Astrocyte (in vitro differentiated cells and primary cell): Measurements from ENCODE around the gene IWS1. TPM values are rescaled to one million over a fixed set of nuclear protein-coding genes. Genes with fewer than 3 reads are reported as not detected.

Experiments used
- DNase-seq: peaks from one replicate; pipeline ENCODE4 v3.0.0-alpha.2; 2010; ENCODE audit warnings: low read depth
- FAIRE-seq: peaks from 2 replicates; lab custom pipeline; 2011; peaks lifted over from hg19 to GRCh38; lab: Jason Lieb, UNC
- H2AFZ ChIP-seq: 2 replicates; pipeline ENCODE4 v1.6.0; 2012; ENCODE audit warnings: low read depth, low read length, inconsistent platforms
- H3K27ac ChIP-seq: 2 replicates; pipeline ENCODE4 v1.5.1; 2011; ENCODE audit warnings: low read depth, low read length, inconsistent platforms
- H3K27me3 ChIP-seq: 2 replicates; pipeline ENCODE4 v1.6.0; 2011; ENCODE audit warnings: low read length, inconsistent platforms; ENCODE audit not compliant: insufficient read depth
- H3K36me3 ChIP-seq: 2 replicates; pipeline ENCODE4 v1.5.1; 2011; ENCODE audit warnings: low read length, inconsistent platforms; ENCODE audit not compliant: insufficient read depth
- H3K4me1 ChIP-seq: 2 replicates; pipeline ENCODE4 v1.5.1; 2011; ENCODE audit warnings: low read length, inconsistent platforms; ENCODE audit not compliant: insufficient read depth
- H3K4me2 ChIP-seq: 2 replicates; pipeline ENCODE4 v1.6.0; 2012; ENCODE audit warnings: low read length, inconsistent platforms
- H3K4me3 ChIP-seq: 2 replicates; pipeline ENCODE4 v1.5.1; 2011; ENCODE audit warnings: low read depth, mild to moderate bottlenecking, low read length, inconsistent platforms; ENCODE audit not compliant: insufficient read depth
- H3K79me2 ChIP-seq: 2 replicates; pipeline ENCODE4 v1.6.0; 2012; ENCODE audit warnings: mild to moderate bottlenecking, low read length, inconsistent platforms; ENCODE audit not compliant: insufficient read depth
- H3K9ac ChIP-seq: 2 replicates; pipeline ENCODE4 v1.6.0; 2012; ENCODE audit warnings: mild to moderate bottlenecking, low read length, inconsistent platforms
- H3K9me3 ChIP-seq: 2 replicates; pipeline ENCODE4 v1.5.1; 2012; ENCODE audit warnings: low read depth, mild to moderate bottlenecking, low read length, inconsistent platforms; ENCODE audit not compliant: insufficient read depth
- H4K20me1 ChIP-seq: 2 replicates; pipeline ENCODE4 v1.6.0; 2012; ENCODE audit warnings: low read length, inconsistent platforms; ENCODE audit not compliant: insufficient read depth
- H3K27ac Mint-ChIP-seq: one replicate; pipeline ENCODE4 v1.8.0; 2021; ENCODE audit warnings: mild to moderate bottlenecking, mixed read lengths; ENCODE audit not compliant: unreplicated experiment
- H3K27me3 Mint-ChIP-seq: one replicate; pipeline ENCODE4 v1.8.0; 2021; ENCODE audit warnings: low read depth, mixed read lengths; ENCODE audit not compliant: unreplicated experiment
- H3K36me3 Mint-ChIP-seq: one replicate; pipeline ENCODE4 v1.8.0; 2021; ENCODE audit warnings: low read depth, mixed read lengths; ENCODE audit not compliant: unreplicated experiment
- H3K4me1 Mint-ChIP-seq: one replicate; pipeline ENCODE4 v1.8.0; 2021; ENCODE audit warnings: low read depth, mixed read lengths; ENCODE audit not compliant: unreplicated experiment
- H3K4me3 Mint-ChIP-seq: one replicate; pipeline ENCODE4 v1.8.0; 2021; ENCODE audit warnings: mild to moderate bottlenecking, moderate library complexity, mixed read lengths; ENCODE audit not compliant: unreplicated experiment
- H3K9me3 Mint-ChIP-seq: one replicate; pipeline ENCODE4 v1.8.0; 2021; ENCODE audit warnings: mild to moderate bottlenecking, mixed read lengths; ENCODE audit not compliant: unreplicated experiment
- EZH2 ChIP-seq: IDR thresholded peaks from 2 replicates; pipeline ENCODE4 v1.6.1; 2012; ENCODE audit warnings: mild to moderate bottlenecking, low read length, inconsistent platforms; ENCODE audit not compliant: insufficient read depth
- total RNA-seq: library from RNA; stranded (reverse); gene quantifications from 2 replicates; pipeline ENCODE4 v1.2.1, GENCODE V29; 2021
- TF ChIP-seq, protein P1 (sequence below): IDR thresholded peaks from 2 replicates; pipeline ENCODE4 v1.5.1; 2011; ENCODE audit warnings: low read depth, mild to moderate bottlenecking, inconsistent platforms, low read length, moderate library complexity; ENCODE audit not compliant: insufficient read depth

IWS1 gene
- total RNA-seq, 1 donor from 2014 or later, result 56.2 TPM

DNA sequence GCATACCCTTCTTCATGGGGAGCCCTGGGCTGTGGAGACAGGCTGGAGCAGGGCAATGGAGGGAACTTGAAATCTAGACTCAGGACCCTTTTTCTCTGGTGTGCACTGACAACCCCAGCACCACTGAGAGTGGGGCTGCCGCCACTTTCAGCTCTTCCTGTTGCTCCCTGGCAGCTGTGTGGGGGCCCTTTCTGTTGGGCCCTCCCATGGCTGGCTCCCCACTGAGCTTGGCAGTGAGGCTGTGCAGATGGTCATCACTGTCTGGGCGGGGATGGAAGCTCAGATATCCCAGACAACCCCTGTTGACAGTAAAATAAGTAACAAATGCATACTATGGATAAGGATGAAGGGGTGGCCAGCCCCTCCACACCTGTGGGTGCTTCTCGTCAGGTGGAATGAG is 15.9 kb upstream of the IWS1 start:
- no peak overlapping the region for H3K4me3 ChIP-seq
- H3K4me2 ChIP-seq, result no peak overlapping the region
- no peak overlapping the region for H3K4me3 Mint-ChIP-seq
- H3K36me3 ChIP-seq, result no peaks in the 10 kb centered on the region
- H3K9me3 Mint-ChIP-seq, result peaks cover 5% of the 10 kb centered on the region
- no peak for DNase-seq
- no peak for FAIRE-seq
- H3K4me1 Mint-ChIP-seq, result no peaks in the 10 kb centered on the region
- H3K9me3 ChIP-seq, result no peaks in the 10 kb centered on the region
- TF ChIP-seq, protein P1, sequence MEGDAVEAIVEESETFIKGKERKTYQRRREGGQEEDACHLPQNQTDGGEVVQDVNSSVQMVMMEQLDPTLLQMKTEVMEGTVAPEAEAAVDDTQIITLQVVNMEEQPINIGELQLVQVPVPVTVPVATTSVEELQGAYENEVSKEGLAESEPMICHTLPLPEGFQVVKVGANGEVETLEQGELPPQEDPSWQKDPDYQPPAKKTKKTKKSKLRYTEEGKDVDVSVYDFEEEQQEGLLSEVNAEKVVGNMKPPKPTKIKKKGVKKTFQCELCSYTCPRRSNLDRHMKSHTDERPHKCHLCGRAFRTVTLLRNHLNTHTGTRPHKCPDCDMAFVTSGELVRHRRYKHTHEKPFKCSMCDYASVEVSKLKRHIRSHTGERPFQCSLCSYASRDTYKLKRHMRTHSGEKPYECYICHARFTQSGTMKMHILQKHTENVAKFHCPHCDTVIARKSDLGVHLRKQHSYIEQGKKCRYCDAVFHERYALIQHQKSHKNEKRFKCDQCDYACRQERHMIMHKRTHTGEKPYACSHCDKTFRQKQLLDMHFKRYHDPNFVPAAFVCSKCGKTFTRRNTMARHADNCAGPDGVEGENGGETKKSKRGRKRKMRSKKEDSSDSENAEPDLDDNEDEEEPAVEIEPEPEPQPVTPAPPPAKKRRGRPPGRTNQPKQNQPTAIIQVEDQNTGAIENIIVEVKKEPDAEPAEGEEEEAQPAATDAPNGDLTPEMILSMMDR, result no peak
- TF ChIP-seq EZH2, result no peak
- no peaks in the 10 kb centered on the region for H4K20me1 ChIP-seq
- H3K27me3 ChIP-seq, result peaks cover 9% of the 10 kb centered on the region
- H3K27ac ChIP-seq, result no peak overlapping the region
- peaks cover 2% of the 10 kb centered on the region for H3K36me3 Mint-ChIP-seq
- H3K27ac Mint-ChIP-seq, result no peak overlapping the region
- H3K27me3 Mint-ChIP-seq, result peaks cover 52% of the 10 kb centered on the region
- no peak overlapping the region for H2AFZ ChIP-seq
- H3K79me2 ChIP-seq, result no peaks in the 10 kb centered on the region
- H3K9ac ChIP-seq, result no peak overlapping the region
- H3K4me1 ChIP-seq, result no peaks in the 10 kb centered on the region

- no peak for DNase-seq
- H3K79me2 ChIP-seq, result no peaks in the 10 kb centered on the region
- H2AFZ ChIP-seq, result no peak overlapping the region
- H3K9ac ChIP-seq, result no peak overlapping the region
- H4K20me1 ChIP-seq, result no peaks in the 10 kb centered on the region
- no peak overlapping the region for H3K4me3 Mint-ChIP-seq
- FAIRE-seq, result no peak
- no peak overlapping the region for H3K27ac Mint-ChIP-seq
- H3K27ac ChIP-seq, result no peak overlapping the region
- TF ChIP-seq EZH2, result no peak
- TF ChIP-seq, protein P1, result no peak
- no peak overlapping the region for H3K4me2 ChIP-seq
- H3K4me1 Mint-ChIP-seq, result no peaks in the 10 kb centered on the region
- H3K4me1 ChIP-seq, result no peaks in the 10 kb centered on the region
- H3K36me3 ChIP-seq, result no peaks in the 10 kb centered on the region
- no peaks in the 10 kb centered on the region for H3K9me3 ChIP-seq
- peaks cover 48% of the 10 kb centered on the region for H3K27me3 Mint-ChIP-seq
- peaks cover 2% of the 10 kb centered on the region for H3K36me3 Mint-ChIP-seq
- H3K27me3 ChIP-seq, result peaks cover 9% of the 10 kb centered on the region
- peaks cover 5% of the 10 kb centered on the region for H3K9me3 Mint-ChIP-seq
- no peak overlapping the region for H3K4me3 ChIP-seq
Measured at GRCh38 chr2:127541809-127542208, 15.5 kb upstream of the IWS1 start.

- Mint-ChIP-seq H3K9me3 (peaks cover 7% of the 10 kb centered on the region), H3K4me1 (no peaks in the 10 kb centered on the region), H3K36me3 (peaks cover 3% of the 10 kb centered on the region), H3K27me3 (peaks cover 52% of the 10 kb centered on the region), H3K27ac (no peak overlapping the region), H3K4me3 (no peak overlapping the region)
- DNase-seq, result no peak
- H3K4me2 ChIP-seq, result no peak overlapping the region
- H3K9ac ChIP-seq, result no peak overlapping the region
- H3K27me3 ChIP-seq, result peaks cover 11% of the 10 kb centered on the region
- no peaks in the 10 kb centered on the region for H3K79me2 ChIP-seq
- no peak for TF ChIP-seq EZH2
- TF ChIP-seq, protein P1, result no peak
- H3K27ac ChIP-seq, result no peak overlapping the region
- H3K4me3 ChIP-seq, result no peak overlapping the region
- H2AFZ ChIP-seq, result no peak overlapping the region
- no peaks in the 10 kb centered on the region for H3K4me1 ChIP-seq
- H4K20me1 ChIP-seq, result no peaks in the 10 kb centered on the region
- no peak for FAIRE-seq
- H3K36me3 ChIP-seq, result no peaks in the 10 kb centered on the region
- H3K9me3 ChIP-seq, result no peaks in the 10 kb centered on the region
Measured at GRCh38 chr2:127537644-127538043, 11.4 kb upstream of the IWS1 start.
